ENCODE measurements around the gene GLUL.

The GLUL gene

GRCh38 chr1:182408435-182409075 is 17.0 kb upstream of the GLUL start:
- Histone ChIP-seq H3F3A (ENCODE audit: insufficient read depth, low read length) (no peaks in the 10 kb centered on the region), H3K27ac (ENCODE audit: low read depth, low read length, poor library complexity, severe bottlenecking) (no peak overlapping the region), H3K9me2 (ENCODE audit: low read depth, low read length) (no peaks in the 10 kb centered on the region), H4K20me1 (ENCODE audit: insufficient read depth, low read length) (no peaks in the 10 kb centered on the region), H3K27me3 (ENCODE audit: insufficient read depth, low read length) (no peaks in the 10 kb centered on the region), H2AFZ (ENCODE audit: low read length) (no peak overlapping the region), H3K4me1 (ENCODE audit: insufficient read depth, low read length, severe bottlenecking) (no peaks in the 10 kb centered on the region), H3K79me2 (ENCODE audit: insufficient read depth, low read length) (no peaks in the 10 kb centered on the region), H3K9ac (ENCODE audit: low read length) (no peak overlapping the region), H3K4me3 (ENCODE audit: low read depth, low read length, poor library complexity, severe bottlenecking) (no peak overlapping the region), H3K36me3 (ENCODE audit: insufficient read depth, low read length) (no peaks in the 10 kb centered on the region), H3K4me2 (ENCODE audit: low read length) (no peak overlapping the region), H3K9me3 (ENCODE audit: low read length) (no peaks in the 10 kb centered on the region)
- TF ChIP-seq, protein P1, sequence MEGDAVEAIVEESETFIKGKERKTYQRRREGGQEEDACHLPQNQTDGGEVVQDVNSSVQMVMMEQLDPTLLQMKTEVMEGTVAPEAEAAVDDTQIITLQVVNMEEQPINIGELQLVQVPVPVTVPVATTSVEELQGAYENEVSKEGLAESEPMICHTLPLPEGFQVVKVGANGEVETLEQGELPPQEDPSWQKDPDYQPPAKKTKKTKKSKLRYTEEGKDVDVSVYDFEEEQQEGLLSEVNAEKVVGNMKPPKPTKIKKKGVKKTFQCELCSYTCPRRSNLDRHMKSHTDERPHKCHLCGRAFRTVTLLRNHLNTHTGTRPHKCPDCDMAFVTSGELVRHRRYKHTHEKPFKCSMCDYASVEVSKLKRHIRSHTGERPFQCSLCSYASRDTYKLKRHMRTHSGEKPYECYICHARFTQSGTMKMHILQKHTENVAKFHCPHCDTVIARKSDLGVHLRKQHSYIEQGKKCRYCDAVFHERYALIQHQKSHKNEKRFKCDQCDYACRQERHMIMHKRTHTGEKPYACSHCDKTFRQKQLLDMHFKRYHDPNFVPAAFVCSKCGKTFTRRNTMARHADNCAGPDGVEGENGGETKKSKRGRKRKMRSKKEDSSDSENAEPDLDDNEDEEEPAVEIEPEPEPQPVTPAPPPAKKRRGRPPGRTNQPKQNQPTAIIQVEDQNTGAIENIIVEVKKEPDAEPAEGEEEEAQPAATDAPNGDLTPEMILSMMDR (IDR thresholded peaks at IDR 0.05; ENCODE audit: low read length) = no peak
- TF ChIP-seq EZH2 (IDR thresholded peaks at IDR 0.05; ENCODE audit: borderline replicate concordance, low read length) = no peak

GRCh38 chr1:182407724-182408123 is 16.1 kb upstream of the GLUL start:
- no peak overlapping the region for H3K4me2 ChIP-seq (ENCODE audit: low read length)
- H3K4me1 ChIP-seq (ENCODE audit: insufficient read depth, low read length, severe bottlenecking) = no peaks in the 10 kb centered on the region
- no peaks in the 10 kb centered on the region for H3K27me3 ChIP-seq (ENCODE audit: insufficient read depth, low read length)
- H3K9me3 ChIP-seq (ENCODE audit: low read length) = no peaks in the 10 kb centered on the region
- H3K4me3 ChIP-seq (ENCODE audit: low read depth, low read length, poor library complexity, severe bottlenecking) = no peak overlapping the region
- H3F3A ChIP-seq (ENCODE audit: insufficient read depth, low read length) = no peaks in the 10 kb centered on the region
- no peak overlapping the region for H3K9ac ChIP-seq (ENCODE audit: low read length)
- H3K36me3 ChIP-seq (ENCODE audit: insufficient read depth, low read length) = no peaks in the 10 kb centered on the region
- no peak overlapping the region for H3K27ac ChIP-seq (ENCODE audit: low read depth, low read length, poor library complexity, severe bottlenecking)
- H3K79me2 ChIP-seq (ENCODE audit: insufficient read depth, low read length) = no peaks in the 10 kb centered on the region
- H2AFZ ChIP-seq (ENCODE audit: low read length) = no peak overlapping the region
- H4K20me1 ChIP-seq (ENCODE audit: insufficient read depth, low read length) = no peaks in the 10 kb centered on the region
- H3K9me2 ChIP-seq (ENCODE audit: low read depth, low read length) = no peaks in the 10 kb centered on the region
- no peak for TF ChIP-seq EZH2 (IDR thresholded peaks at IDR 0.05; ENCODE audit: borderline replicate concordance, low read length)
- TF ChIP-seq, protein P1 (IDR thresholded peaks at IDR 0.05; ENCODE audit: low read length) = no peak

- Histone ChIP-seq H3K79me2 (ENCODE audit: insufficient read depth, low read length) (no peaks in the 10 kb centered on the region), H4K20me1 (ENCODE audit: insufficient read depth, low read length) (no peaks in the 10 kb centered on the region), H3K27ac (ENCODE audit: low read depth, low read length, poor library complexity, severe bottlenecking) (no peak overlapping the region), H3K4me3 (ENCODE audit: low read depth, low read length, poor library complexity, severe bottlenecking) (no peak overlapping the region), H2AFZ (ENCODE audit: low read length) (no peak overlapping the region), H3K36me3 (ENCODE audit: insufficient read depth, low read length) (no peaks in the 10 kb centered on the region), H3K27me3 (ENCODE audit: insufficient read depth, low read length) (no peaks in the 10 kb centered on the region), H3K4me2 (ENCODE audit: low read length) (no peak overlapping the region), H3K4me1 (ENCODE audit: insufficient read depth, low read length, severe bottlenecking) (no peaks in the 10 kb centered on the region), H3K9me3 (ENCODE audit: low read length) (no peaks in the 10 kb centered on the region), H3K9ac (ENCODE audit: low read length) (no peak overlapping the region), H3K9me2 (ENCODE audit: low read depth, low read length) (no peaks in the 10 kb centered on the region), H3F3A (ENCODE audit: insufficient read depth, low read length) (no peaks in the 10 kb centered on the region)
- TF ChIP-seq, protein P1 (IDR thresholded peaks at IDR 0.05; ENCODE audit: low read length) = no peak
- no peak for TF ChIP-seq EZH2 (IDR thresholded peaks at IDR 0.05; ENCODE audit: borderline replicate concordance, low read length)
These were observed 14.4 kb upstream of the GLUL start for GRCh38 chr1:182406012-182406411.

All from OCI-LY1 (cell line).